PC-3 (cell line): Measurements from ENCODE around the gene SLCO3A1. TPM values are rescaled to one million over a fixed set of nuclear protein-coding genes. Genes with fewer than 3 reads are reported as not detected.

Experiments used
- ATAC-seq: fragments of 200-7000 bp; cut with Tn5 transposase; 2 replicates; pipeline ENCODE4 v1.9.1; 2020; ENCODE audit warnings: mild to moderate bottlenecking, moderate library complexity
- BruUV-seq: library from RNA; stranded (reverse); fragments of 400-500 nt; replicated peaks from 2 replicates; lab custom pipeline; 2021; lab: Mats Ljungman, UMichigan
- CTCF ChIA-PET: fragments of 300-600 bp; sonication (Branson Sonifier 250); formaldehyde crosslinking; loops from one replicate; lab custom pipeline; 2022; ENCODE audit warnings: antibody characterized with exemption; lab: Charles Lee
- POLR2A ChIA-PET: fragments of 300-600 bp; sonication (Branson Sonifier 250); formaldehyde crosslinking; loops from one replicate; lab custom pipeline; 2022; ENCODE audit warnings: antibody characterized with exemption; ENCODE audit not compliant: unreplicated experiment; lab: Charles Lee
- DNase-seq: peaks from one replicate; pipeline ENCODE4 v3.0.0-alpha.2; 2015
- H2AFZ ChIP-seq: fragments of 300-600 bp; sonication (generic); 2 replicates; pipeline ENCODE4 v1.6.0; 2016; ENCODE audit warnings: antibody characterized with exemption, low read length
- H3F3A ChIP-seq: fragments of 300-600 bp; sonication (generic); one replicate; pipeline ENCODE4 v1.6.0; 2017; ENCODE audit warnings: antibody characterized with exemption, low read length, control low read depth, mild to moderate bottlenecking; ENCODE audit not compliant: unreplicated experiment
- H3K27ac ChIP-seq: fragments of 300-600 bp; sonication (generic); 2 replicates; pipeline ENCODE4 v1.5.1; 2016; ENCODE audit warnings: mild to moderate bottlenecking, low read length
- H3K27me3 ChIP-seq: fragments of 300-600 bp; sonication (generic); 2 replicates; pipeline ENCODE4 v1.6.1; 2016; ENCODE audit warnings: low read length, mixed read lengths
- H3K36me3 ChIP-seq: fragments of 300-600 bp; sonication (generic); 2 replicates; pipeline ENCODE4 v1.6.1; 2016; ENCODE audit warnings: low read depth, mixed run types, low read length, mixed read lengths
- H3K4me1 ChIP-seq: fragments of 300-600 bp; sonication (generic); 2 replicates; pipeline ENCODE4 v1.5.1; 2016; ENCODE audit warnings: low read length; ENCODE audit not compliant: insufficient read depth
- H3K4me2 ChIP-seq: fragments of 300-600 bp; sonication (generic); 2 replicates; pipeline ENCODE4 v1.6.0; 2016; ENCODE audit warnings: low read length
- H3K4me3 ChIP-seq: fragments of 300-600 bp; sonication (generic); 2 replicates; pipeline ENCODE4 v1.5.1; 2016; ENCODE audit warnings: mild to moderate bottlenecking, low read length, mixed read lengths
- H3K79me2 ChIP-seq: fragments of 300-600 bp; sonication (generic); 2 replicates; pipeline ENCODE4 v1.6.1; 2017; ENCODE audit warnings: low read length, mixed read lengths
- H3K9ac ChIP-seq: fragments of 300-600 bp; sonication (generic); 2 replicates; pipeline ENCODE4 v1.6.0; 2016; ENCODE audit warnings: mild to moderate bottlenecking, low read length
- H3K9me2 ChIP-seq: fragments of 300-600 bp; sonication (generic); replicated peaks from 2 replicates; pipeline ENCODE4 v1.6.1; 2016; ENCODE audit warnings: mixed run types, low read length, mixed read lengths
- H3K9me3 ChIP-seq: fragments of 300-600 bp; sonication (generic); 2 replicates; pipeline ENCODE4 v1.6.1; 2016; ENCODE audit warnings: low read length, mixed read lengths
- H4K20me1 ChIP-seq: fragments of 300-600 bp; sonication (generic); 2 replicates; pipeline ENCODE4 v1.6.1; 2016; ENCODE audit warnings: low read length, mixed read lengths
- EZH2 ChIP-seq: fragments of 300-600 bp; sonication (generic); IDR thresholded peaks from one replicate; pipeline ENCODE4 v1.6.1; 2017; ENCODE audit warnings: antibody characterized with exemption, mild to moderate bottlenecking, low read length; ENCODE audit not compliant: unreplicated experiment
- EZH2phosphoT487 ChIP-seq: fragments of 300-600 bp; sonication (generic); IDR thresholded peaks from 2 replicates; pipeline ENCODE4 v1.6.1; 2018; ENCODE audit warnings: mild to moderate bottlenecking, antibody characterized with exemption, low read length, borderline replicate concordance
- intact Hi-C: fragments of 100-400 bp; cut with micrococcal nuclease; formaldehyde crosslinking; loops from 2 replicates; pipeline ENCODE4 v1.9.0; 2023
- total RNA-seq: library from RNA; depleted of rRNA; stranded (reverse); fragments of >200 nt; gene quantifications from 2 replicates; pipeline ENCODE4 v1.2.3, GENCODE V29; 2014
- TF ChIP-seq, protein P1 (sequence below): fragments of 300-600 bp; sonication (generic); conservative IDR thresholded peaks from 2 replicates; pipeline ENCODE4 v1.5.1; 2017; ENCODE audit warnings: antibody characterized with exemption, low read depth, mild to moderate bottlenecking, low read length

The SLCO3A1 gene
- total RNA-seq, 1 experiment from 2014 or later, result 0.07 TPM

DNA sequence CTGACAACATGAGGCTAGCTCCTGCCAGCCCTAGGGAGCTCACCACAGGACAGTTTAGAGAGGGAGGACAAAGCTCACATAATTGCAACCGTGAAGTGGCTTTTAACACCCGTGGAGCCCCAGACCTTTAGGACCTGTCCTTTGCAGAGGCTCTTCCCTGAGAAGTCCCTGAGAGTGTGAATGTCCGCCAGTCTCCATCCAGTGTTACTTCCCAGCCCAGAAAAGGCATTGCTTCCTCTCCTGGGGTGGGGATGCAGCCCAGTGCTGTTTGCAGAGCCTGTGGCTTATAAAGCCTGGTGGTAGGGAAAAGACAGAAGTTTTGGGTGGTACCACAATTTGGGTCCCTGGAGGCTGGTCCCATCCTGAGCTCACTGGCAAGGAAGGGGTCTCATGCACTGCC is 182.0 kb downstream of the SLCO3A1 start:
- H3K27me3 ChIP-seq, result peaks cover 33% of the 10 kb centered on the region
- H3K79me2 ChIP-seq, result no peaks in the 10 kb centered on the region
- H3K9ac ChIP-seq, result no peak overlapping the region
- H3K4me2 ChIP-seq, result no peak overlapping the region
- no peak overlapping the region for H3K4me3 ChIP-seq
- no peak overlapping the region for H3K27ac ChIP-seq
- ATAC-seq, result no peak
- no TSS peak for BruUV-seq
- H4K20me1 ChIP-seq, result no peaks in the 10 kb centered on the region
- ChIA-PET CTCF (no interaction called here), POLR2A (no interaction called here)
- TF ChIP-seq EZH2phosphoT487 (no peak), EZH2 (no peak)
- TF ChIP-seq, protein P1, sequence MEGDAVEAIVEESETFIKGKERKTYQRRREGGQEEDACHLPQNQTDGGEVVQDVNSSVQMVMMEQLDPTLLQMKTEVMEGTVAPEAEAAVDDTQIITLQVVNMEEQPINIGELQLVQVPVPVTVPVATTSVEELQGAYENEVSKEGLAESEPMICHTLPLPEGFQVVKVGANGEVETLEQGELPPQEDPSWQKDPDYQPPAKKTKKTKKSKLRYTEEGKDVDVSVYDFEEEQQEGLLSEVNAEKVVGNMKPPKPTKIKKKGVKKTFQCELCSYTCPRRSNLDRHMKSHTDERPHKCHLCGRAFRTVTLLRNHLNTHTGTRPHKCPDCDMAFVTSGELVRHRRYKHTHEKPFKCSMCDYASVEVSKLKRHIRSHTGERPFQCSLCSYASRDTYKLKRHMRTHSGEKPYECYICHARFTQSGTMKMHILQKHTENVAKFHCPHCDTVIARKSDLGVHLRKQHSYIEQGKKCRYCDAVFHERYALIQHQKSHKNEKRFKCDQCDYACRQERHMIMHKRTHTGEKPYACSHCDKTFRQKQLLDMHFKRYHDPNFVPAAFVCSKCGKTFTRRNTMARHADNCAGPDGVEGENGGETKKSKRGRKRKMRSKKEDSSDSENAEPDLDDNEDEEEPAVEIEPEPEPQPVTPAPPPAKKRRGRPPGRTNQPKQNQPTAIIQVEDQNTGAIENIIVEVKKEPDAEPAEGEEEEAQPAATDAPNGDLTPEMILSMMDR, result no peak
- H3K4me1 ChIP-seq, result no peaks in the 10 kb centered on the region
- intact Hi-C loops, result no loop called here
- H3K9me2 ChIP-seq, result no peaks in the 10 kb centered on the region
- no peak overlapping the region for H2AFZ ChIP-seq
- DNase-seq, result no peak
- no peaks in the 10 kb centered on the region for H3F3A ChIP-seq
- no peaks in the 10 kb centered on the region for H3K36me3 ChIP-seq
- no peaks in the 10 kb centered on the region for H3K9me3 ChIP-seq

DNA sequence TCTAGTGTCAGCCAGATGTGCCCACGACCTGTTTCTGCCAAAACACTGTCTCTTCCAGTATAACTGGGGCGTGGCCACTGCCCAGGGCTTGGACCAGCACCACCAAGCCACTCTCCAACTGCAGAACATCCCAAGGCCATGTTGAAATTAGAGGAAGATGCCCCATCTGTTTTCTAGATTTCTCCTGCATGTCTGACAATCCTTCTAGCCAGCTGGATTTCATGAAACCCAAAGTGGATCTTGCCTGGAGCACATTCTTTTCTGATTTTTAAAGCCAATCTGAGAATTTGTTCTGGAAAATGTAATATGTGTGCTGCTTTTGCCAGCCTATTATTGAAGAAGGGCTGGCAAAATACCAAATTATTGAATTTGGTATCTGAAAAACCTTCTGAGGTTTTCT is 182.5 kb downstream of the SLCO3A1 start:
- Histone ChIP-seq H4K20me1 (no peaks in the 10 kb centered on the region), H3K4me3 (no peak overlapping the region), H3K79me2 (no peaks in the 10 kb centered on the region), H3K4me2 (no peak overlapping the region), H3F3A (no peaks in the 10 kb centered on the region), H3K9me3 (no peaks in the 10 kb centered on the region), H3K27me3 (peaks cover 31% of the 10 kb centered on the region), H3K27ac (no peak overlapping the region), H3K36me3 (no peaks in the 10 kb centered on the region), H2AFZ (no peak overlapping the region), H3K4me1 (no peaks in the 10 kb centered on the region), H3K9me2 (no peaks in the 10 kb centered on the region), H3K9ac (no peak overlapping the region)
- no peak for DNase-seq
- POLR2A ChIA-PET, result no interaction called here
- no TSS peak for BruUV-seq
- TF ChIP-seq, protein P1, result no peak
- TF ChIP-seq EZH2 (no peak), EZH2phosphoT487 (no peak)
- CTCF ChIA-PET, result no interaction called here
- no peak for ATAC-seq
- intact Hi-C loops, result no loop called here

DNA sequence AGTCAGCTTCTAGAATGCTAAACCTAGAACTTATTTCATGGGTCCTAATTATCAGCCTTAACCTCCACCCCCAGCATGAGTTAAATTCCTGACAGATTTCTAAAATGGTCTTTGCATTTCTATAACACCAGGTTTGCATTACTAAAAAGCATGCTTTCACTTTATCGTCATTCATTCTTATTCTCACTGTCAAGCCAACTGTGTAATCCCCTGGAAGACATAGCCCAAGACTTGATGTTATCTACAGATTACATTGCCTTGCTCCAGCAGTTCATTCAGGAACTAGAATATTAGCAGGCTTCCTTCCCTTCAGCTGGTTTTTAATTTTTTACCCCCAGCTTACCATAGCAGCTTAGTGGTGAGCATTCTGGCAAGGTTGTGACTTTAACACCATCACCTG is 184.0 kb downstream of the SLCO3A1 start:
- CTCF ChIA-PET, result no interaction called here
- no peaks in the 10 kb centered on the region for H3K4me1 ChIP-seq
- no peaks in the 10 kb centered on the region for H3F3A ChIP-seq
- H2AFZ ChIP-seq, result no peak overlapping the region
- H3K9me3 ChIP-seq, result no peaks in the 10 kb centered on the region
- H3K27ac ChIP-seq, result no peak overlapping the region
- no TSS peak for BruUV-seq
- H4K20me1 ChIP-seq, result no peaks in the 10 kb centered on the region
- no peaks in the 10 kb centered on the region for H3K9me2 ChIP-seq
- intact Hi-C loops, result no loop called here
- H3K4me3 ChIP-seq, result no peak overlapping the region
- TF ChIP-seq, protein P1, result no peak
- TF ChIP-seq EZH2 (no peak), EZH2phosphoT487 (no peak)
- DNase-seq (no peak), ATAC-seq (no peak)
- H3K27me3 ChIP-seq, result peaks cover 18% of the 10 kb centered on the region
- POLR2A ChIA-PET, result no interaction called here
- H3K36me3 ChIP-seq, result no peaks in the 10 kb centered on the region
- H3K9ac ChIP-seq, result no peak overlapping the region
- no peaks in the 10 kb centered on the region for H3K79me2 ChIP-seq
- no peak overlapping the region for H3K4me2 ChIP-seq
